Liver (tissue), 9 donors: ENCODE data around the gene GARNL3. TPM values are rescaled to one million over a fixed set of nuclear protein-coding genes. Genes with fewer than 3 reads are reported as not detected.

ENCODE experiments used
- DNase-seq: peaks from one replicate; pipeline ENCODE4 v3.0.0-alpha.2; 2017; ENCODE audit warnings: low spot score
- H3K27ac ChIP-seq, 2 donors: one replicate each; pipeline ENCODE4 v1.7.0; 2013; ENCODE audit warnings: inconsistent platforms in 2 of 2, low read length in 2 of 2, control low read depth in 1 of 2, low read depth in 1 of 2, mild to moderate bottlenecking in 1 of 2
- H3K27me3 ChIP-seq, 4 donors: one replicate each; pipeline versions ENCODE4 v1.6.1 to v1.7.0; 2013; ENCODE audit warnings: low read length in 3 of 4, inconsistent platforms in 1 of 4, mild to moderate bottlenecking in 1 of 4, moderate library complexity in 1 of 4; ENCODE audit not compliant: control insufficient read depth in 4 of 4, insufficient read depth in 4 of 4
- H3K36me3 ChIP-seq, 4 donors: one replicate each; pipeline versions ENCODE4 v1.6.1 to v1.7.0; 2013; ENCODE audit warnings: low read length in 3 of 4, mild to moderate bottlenecking in 3 of 4, low read depth in 1 of 4, moderate library complexity in 1 of 4; ENCODE audit not compliant: control insufficient read depth in 4 of 4, insufficient read depth in 3 of 4
- H3K4me1 ChIP-seq, 4 donors: one replicate each; pipeline versions ENCODE4 v1.6.1 to v1.7.0; 2013; ENCODE audit warnings: low read length in 3 of 4, mild to moderate bottlenecking in 3 of 4, moderate library complexity in 1 of 4; ENCODE audit not compliant: control insufficient read depth in 4 of 4, insufficient read depth in 4 of 4
- H3K4me3 ChIP-seq, 3 donors: one replicate each; pipeline versions ENCODE4 v1.6.1 to v1.7.0; 2013; ENCODE audit warnings: low read length in 3 of 3, control low read depth in 1 of 3, low read depth in 1 of 3, mild to moderate bottlenecking in 1 of 3
- H3K9ac ChIP-seq, 2 donors: one replicate each; pipeline ENCODE4 v1.7.0; 2013; ENCODE audit warnings: low read length in 2 of 2, mild to moderate bottlenecking in 2 of 2, moderate library complexity in 2 of 2, control low read depth in 1 of 2, low read depth in 1 of 2
- H3K9me3 ChIP-seq, 4 donors: one replicate each; pipeline versions ENCODE4 v1.6.1 to v1.7.0; 2013; ENCODE audit warnings: low read length in 3 of 4; ENCODE audit not compliant: control insufficient read depth in 4 of 4
- EGR1 ChIP-seq, 2 donors: IDR thresholded peaks; 2 replicates each; pipeline ENCODE4 v1.6.1; 2016 to 2018; ENCODE audit warnings: antibody characterized with exemption in 2 of 2, low read depth in 2 of 2
- FOXA1 ChIP-seq: IDR thresholded peaks from 2 replicates; pipeline ENCODE4 v1.6.1; 2016; ENCODE audit warnings: antibody characterized with exemption
- FOXA2 ChIP-seq: IDR thresholded peaks from 2 replicates; pipeline ENCODE4 v1.6.1; 2016; ENCODE audit warnings: antibody characterized with exemption
- GABPA ChIP-seq, 2 donors: IDR thresholded peaks in 1 of 2; conservative IDR thresholded peaks in 1 of 2; 2 replicates each; pipeline ENCODE4 v1.6.1; 2016; ENCODE audit warnings: antibody characterized with exemption in 2 of 2, mild to moderate bottlenecking in 1 of 2, moderate library complexity in 1 of 2
- HNF4A ChIP-seq, 2 donors: conservative IDR thresholded peaks; 2 replicates each; pipeline ENCODE4 v1.6.1; 2016; ENCODE audit warnings: antibody characterized with exemption in 2 of 2, mild to moderate bottlenecking in 2 of 2
- JUND ChIP-seq, 2 donors: IDR thresholded peaks; 2 replicates each; pipeline ENCODE4 v1.6.1; 2016; ENCODE audit warnings: antibody characterized with exemption in 2 of 2
- NR2F2 ChIP-seq: IDR thresholded peaks from 2 replicates; pipeline ENCODE4 v1.6.1; 2016; ENCODE audit warnings: antibody characterized with exemption
- RAD21 ChIP-seq, 2 donors: IDR thresholded peaks; 2 replicates each; pipeline ENCODE4 v1.6.1; 2016; ENCODE audit warnings: antibody characterized with exemption in 2 of 2, mild to moderate bottlenecking in 2 of 2
- RXRA ChIP-seq, 2 donors: IDR thresholded peaks; 2 replicates each; pipeline ENCODE4 v1.6.1; 2017 to 2018; ENCODE audit warnings: antibody characterized with exemption in 2 of 2, mild to moderate bottlenecking in 1 of 2
- SP1 ChIP-seq: IDR thresholded peaks from 2 replicates; pipeline ENCODE4 v1.6.1; 2018; ENCODE audit warnings: antibody characterized with exemption, mild to moderate bottlenecking
- TAF1 ChIP-seq: conservative IDR thresholded peaks from 2 replicates; pipeline ENCODE4 v1.6.1; 2016; ENCODE audit warnings: antibody characterized with exemption, mild to moderate bottlenecking
- YY1 ChIP-seq: IDR thresholded peaks from 2 replicates; pipeline ENCODE4 v1.6.1; 2016; ENCODE audit warnings: antibody characterized with exemption, mild to moderate bottlenecking
- WGBS: extraction: QIAGEN DNeasy Blood & Tissue Kit; methylation state at CpG from one replicate; pipeline ENCODE4 v1.1.7; 2013; 5-methylcytosine and 5-hydroxymethylcytosine counted together
- polyA plus RNA-seq, 2 donors: library from polyadenylated mRNA; stranded (reverse) in 1 of 2; unstranded in 1 of 2; fragments of 200-250 nt in 1 of 2; fragments of >200 nt in 1 of 2; fragmentation: Nextera tagmentation in 1 of 2; extraction: Ambion mirVana in 1 of 2; gene quantifications; one replicate each; pipeline versions ENCODE4 v1.2.1 to v1.2.3, GENCODE V29; 2013 to 2015
- total RNA-seq, 2 donors: library from RNA; depleted of rRNA; stranded (reverse); fragments of >200 nt; gene quantifications; one replicate each; pipeline ENCODE4 v1.2.3, GENCODE V29; 2014
- TF ChIP-seq, protein P1 (sequence below): IDR thresholded peaks from 2 replicates; pipeline ENCODE4 v1.6.1; 2016; ENCODE audit warnings: antibody characterized with exemption
- TF ChIP-seq, protein P2 (sequence below): IDR thresholded peaks from 2 replicates; pipeline ENCODE4 v1.6.1; 2016; ENCODE audit warnings: antibody characterized with exemption
- TF ChIP-seq, protein P3 (sequence below): IDR thresholded peaks from 2 replicates; pipeline ENCODE4 v1.6.1; 2016; ENCODE audit warnings: antibody characterized with exemption
- TF ChIP-seq, protein P4 (sequence below): fragments of 150-350 bp; IDR thresholded peaks from 2 replicates; pipeline ENCODE4 v1.5.1; 2017; ENCODE audit warnings: improper control_type of control experiment, low read depth, low read length; ENCODE audit not compliant: missing input control
- donor health status: healthy.
- donor health status: healthy.
- donor health status: healthy.
- donor health status: healthy.
- donor health status: healthy.

Gene GARNL3, protein sequence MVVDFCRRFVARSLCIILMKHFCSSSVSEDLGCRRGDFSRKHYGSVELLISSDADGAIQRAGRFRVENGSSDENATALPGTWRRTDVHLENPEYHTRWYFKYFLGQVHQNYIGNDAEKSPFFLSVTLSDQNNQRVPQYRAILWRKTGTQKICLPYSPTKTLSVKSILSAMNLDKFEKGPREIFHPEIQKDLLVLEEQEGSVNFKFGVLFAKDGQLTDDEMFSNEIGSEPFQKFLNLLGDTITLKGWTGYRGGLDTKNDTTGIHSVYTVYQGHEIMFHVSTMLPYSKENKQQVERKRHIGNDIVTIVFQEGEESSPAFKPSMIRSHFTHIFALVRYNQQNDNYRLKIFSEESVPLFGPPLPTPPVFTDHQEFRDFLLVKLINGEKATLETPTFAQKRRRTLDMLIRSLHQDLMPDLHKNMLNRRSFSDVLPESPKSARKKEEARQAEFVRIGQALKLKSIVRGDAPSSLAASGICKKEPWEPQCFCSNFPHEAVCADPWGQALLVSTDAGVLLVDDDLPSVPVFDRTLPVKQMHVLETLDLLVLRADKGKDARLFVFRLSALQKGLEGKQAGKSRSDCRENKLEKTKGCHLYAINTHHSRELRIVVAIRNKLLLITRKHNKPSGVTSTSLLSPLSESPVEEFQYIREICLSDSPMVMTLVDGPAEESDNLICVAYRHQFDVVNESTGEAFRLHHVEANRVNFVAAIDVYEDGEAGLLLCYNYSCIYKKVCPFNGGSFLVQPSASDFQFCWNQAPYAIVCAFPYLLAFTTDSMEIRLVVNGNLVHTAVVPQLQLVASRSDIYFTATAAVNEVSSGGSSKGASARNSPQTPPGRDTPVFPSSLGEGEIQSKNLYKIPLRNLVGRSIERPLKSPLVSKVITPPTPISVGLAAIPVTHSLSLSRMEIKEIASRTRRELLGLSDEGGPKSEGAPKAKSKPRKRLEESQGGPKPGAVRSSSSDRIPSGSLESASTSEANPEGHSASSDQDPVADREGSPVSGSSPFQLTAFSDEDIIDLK
- total RNA-seq (1 to 10 TPM in 1 of 2 donors, under 1 TPM in 1; 0.89 to 6.7 TPM), polyA plus RNA-seq (1 to 10 TPM; 1.1 to 5.9 TPM)

DNA sequence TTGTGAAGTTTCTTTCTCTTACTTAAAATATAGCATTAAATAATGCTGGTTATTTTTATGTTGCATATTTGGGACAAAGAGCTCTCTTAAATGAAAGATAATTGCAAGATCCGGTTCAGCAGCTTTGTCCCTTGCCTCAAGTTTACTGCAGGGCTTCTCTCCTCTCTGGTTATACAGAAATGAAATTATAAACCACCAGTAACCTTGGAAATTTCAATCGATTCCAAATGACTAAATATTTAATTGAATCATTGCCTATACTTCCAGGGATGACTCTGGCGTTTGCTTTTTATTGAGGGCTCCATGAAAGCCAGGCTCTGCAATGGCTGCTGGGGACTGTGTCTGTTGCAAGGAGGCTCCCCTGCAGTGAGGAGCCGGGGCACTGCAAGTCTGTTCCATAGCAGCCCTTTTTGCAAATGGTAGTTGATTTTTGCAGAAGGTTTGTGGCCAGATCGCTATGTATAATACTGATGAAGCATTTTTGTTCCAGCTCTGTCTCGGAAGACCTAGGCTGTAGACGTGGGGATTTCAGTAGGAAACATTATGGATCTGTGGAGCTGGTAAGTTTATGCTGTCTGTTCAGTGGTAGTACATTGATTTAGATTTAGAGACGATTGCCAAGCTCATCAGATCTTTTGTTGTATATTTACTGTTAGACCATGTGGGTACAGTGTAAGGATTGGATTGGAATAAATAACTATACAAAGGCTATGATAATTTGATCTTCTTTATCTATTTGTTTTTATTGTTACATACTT is at the start of gene GARNL3:
Gene GARNL3 (plus strand): TSS at position 313 of the 758 bp plus-strand sequence. CDS start 104 bp downstream, at position 417.
- no peak within 1 kb of the TSS for H3K9ac ChIP-seq
- no peak within 1 kb of the TSS for H3K4me3 ChIP-seq
- H3K36me3 ChIP-seq = no peaks in the 10 kb centered on the region
- TF ChIP-seq JUND (IDR thresholded peaks at IDR 0.05) (no peak), TAF1 (no peak), HNF4A (conservative IDR thresholded peaks at IDR 0.05) (no peak), RXRA (IDR thresholded peaks at IDR 0.05) (no peak), FOXA1 (no peak), RAD21 (IDR thresholded peaks at IDR 0.05) (no peak), NR2F2 (no peak), FOXA2 (no peak), EGR1 (IDR thresholded peaks at IDR 0.05; ENCODE audit: low read depth in 2 of 2) (no peak), GABPA (IDR thresholded peaks at IDR 0.05 in 1 of 2, conservative IDR thresholded peaks at IDR 0.05 in 1 of 2) (no peak)
- TF ChIP-seq, protein P1, sequence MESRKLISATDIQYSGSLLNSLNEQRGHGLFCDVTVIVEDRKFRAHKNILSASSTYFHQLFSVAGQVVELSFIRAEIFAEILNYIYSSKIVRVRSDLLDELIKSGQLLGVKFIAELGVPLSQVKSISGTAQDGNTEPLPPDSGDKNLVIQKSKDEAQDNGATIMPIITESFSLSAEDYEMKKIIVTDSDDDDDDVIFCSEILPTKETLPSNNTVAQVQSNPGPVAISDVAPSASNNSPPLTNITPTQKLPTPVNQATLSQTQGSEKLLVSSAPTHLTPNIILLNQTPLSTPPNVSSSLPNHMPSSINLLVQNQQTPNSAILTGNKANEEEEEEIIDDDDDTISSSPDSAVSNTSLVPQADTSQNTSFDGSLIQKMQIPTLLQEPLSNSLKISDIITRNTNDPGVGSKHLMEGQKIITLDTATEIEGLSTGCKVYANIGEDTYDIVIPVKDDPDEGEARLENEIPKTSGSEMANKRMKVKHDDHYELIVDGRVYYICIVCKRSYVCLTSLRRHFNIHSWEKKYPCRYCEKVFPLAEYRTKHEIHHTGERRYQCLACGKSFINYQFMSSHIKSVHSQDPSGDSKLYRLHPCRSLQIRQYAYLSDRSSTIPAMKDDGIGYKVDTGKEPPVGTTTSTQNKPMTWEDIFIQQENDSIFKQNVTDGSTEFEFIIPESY = no peak
- TF ChIP-seq, protein P2, sequence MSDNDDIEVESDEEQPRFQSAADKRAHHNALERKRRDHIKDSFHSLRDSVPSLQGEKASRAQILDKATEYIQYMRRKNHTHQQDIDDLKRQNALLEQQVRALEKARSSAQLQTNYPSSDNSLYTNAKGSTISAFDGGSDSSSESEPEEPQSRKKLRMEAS = no peak
- TF ChIP-seq, protein P3, sequence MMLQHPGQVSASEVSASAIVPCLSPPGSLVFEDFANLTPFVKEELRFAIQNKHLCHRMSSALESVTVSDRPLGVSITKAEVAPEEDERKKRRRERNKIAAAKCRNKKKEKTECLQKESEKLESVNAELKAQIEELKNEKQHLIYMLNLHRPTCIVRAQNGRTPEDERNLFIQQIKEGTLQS = no peak
- peaks cover 0 to 12% (median 3%) of the 10 kb centered on the region in 4 donors for H3K4me1 ChIP-seq
- no peaks in the 10 kb centered on the region for H3K9me3 ChIP-seq
- H3K27ac ChIP-seq = no peak within 1 kb of the TSS
- WGBS = 75% methylated on average over 8 of the region's 8 CpGs
- DNase-seq = no peak
- no peaks in the 10 kb centered on the region for H3K27me3 ChIP-seq

DNA sequence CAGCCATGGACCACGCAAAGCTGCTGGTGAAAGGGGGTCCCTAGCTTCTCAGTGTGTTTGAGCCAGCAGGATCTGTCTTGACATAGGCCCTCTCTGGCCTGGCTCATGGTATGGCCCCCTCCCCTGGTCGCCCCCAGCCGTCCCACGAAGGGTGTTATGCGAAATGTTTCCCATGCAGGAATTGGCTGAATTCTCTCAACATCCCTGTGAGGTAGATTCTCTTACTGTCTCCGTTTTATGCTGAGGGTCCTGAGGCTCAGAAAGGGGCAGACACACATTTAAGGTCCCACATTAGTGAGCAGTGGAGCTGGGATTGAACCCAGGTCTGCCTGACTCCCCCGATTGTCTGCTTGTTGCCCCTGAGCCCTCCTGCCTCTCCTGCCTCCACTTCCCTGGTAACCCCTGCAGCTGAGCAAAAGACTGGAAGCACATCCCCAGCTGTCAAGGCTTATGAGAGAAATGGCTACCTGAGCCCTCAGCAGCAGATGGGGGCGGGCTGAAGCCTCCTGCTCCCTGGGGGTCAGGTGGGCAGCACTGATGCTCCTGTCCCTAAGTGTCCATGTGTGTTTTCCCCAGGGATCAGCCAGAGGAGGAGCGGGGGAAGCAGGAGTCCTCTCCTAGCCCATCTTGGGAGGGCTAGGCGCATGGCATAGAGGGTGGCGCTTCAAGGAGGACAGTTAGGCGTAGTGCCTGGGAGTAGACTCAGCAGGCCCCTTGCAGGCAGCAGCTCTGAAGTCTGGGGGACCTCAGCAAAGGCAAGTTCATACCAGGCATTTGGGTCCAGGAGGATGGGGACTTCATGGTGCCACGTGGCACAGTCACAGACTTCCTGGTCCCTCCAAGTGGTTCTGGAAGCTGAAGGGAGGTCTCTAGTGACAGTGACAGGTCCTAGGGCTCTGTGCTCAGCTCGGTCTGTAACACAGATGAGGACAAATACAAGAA is 49.0 kb upstream of the GARNL3 start:
- Histone ChIP-seq H3K27me3 (no peaks in the 10 kb centered on the region), H3K9me3 (no peaks in the 10 kb centered on the region), H3K27ac (no peak overlapping the region), H3K9ac (no peak overlapping the region), H3K4me3 (no peak overlapping the region), H3K4me1 (peaks cover 0 to 5% (median under 1%) of the 10 kb centered on the region in 4 donors), H3K36me3 (no peaks in the 10 kb centered on the region)
- TF ChIP-seq RAD21 (IDR thresholded peaks at IDR 0.05) (no peak), RXRA (IDR thresholded peaks at IDR 0.05) (no peak), FOXA1 (no peak), JUND (IDR thresholded peaks at IDR 0.05) (no peak), EGR1 (IDR thresholded peaks at IDR 0.05; ENCODE audit: low read depth in 2 of 2) (no peak), SP1 (no peak), TAF1 (no peak), YY1 (no peak)
- TF ChIP-seq, protein P1 = no peak
- TF ChIP-seq, protein P2 = no peak
- TF ChIP-seq, protein P4, sequence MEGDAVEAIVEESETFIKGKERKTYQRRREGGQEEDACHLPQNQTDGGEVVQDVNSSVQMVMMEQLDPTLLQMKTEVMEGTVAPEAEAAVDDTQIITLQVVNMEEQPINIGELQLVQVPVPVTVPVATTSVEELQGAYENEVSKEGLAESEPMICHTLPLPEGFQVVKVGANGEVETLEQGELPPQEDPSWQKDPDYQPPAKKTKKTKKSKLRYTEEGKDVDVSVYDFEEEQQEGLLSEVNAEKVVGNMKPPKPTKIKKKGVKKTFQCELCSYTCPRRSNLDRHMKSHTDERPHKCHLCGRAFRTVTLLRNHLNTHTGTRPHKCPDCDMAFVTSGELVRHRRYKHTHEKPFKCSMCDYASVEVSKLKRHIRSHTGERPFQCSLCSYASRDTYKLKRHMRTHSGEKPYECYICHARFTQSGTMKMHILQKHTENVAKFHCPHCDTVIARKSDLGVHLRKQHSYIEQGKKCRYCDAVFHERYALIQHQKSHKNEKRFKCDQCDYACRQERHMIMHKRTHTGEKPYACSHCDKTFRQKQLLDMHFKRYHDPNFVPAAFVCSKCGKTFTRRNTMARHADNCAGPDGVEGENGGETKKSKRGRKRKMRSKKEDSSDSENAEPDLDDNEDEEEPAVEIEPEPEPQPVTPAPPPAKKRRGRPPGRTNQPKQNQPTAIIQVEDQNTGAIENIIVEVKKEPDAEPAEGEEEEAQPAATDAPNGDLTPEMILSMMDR = no peak
- TF ChIP-seq, protein P3 = no peak
- no peak for DNase-seq
- 92% methylated on average over 14 of the region's 14 CpGs for WGBS
